HG02759 (cell line): ENCODE results near the gene GPR146.

Experiments used
- ATAC-seq: cut with Tn5 transposase; IDR thresholded peaks from one replicate; pipeline ENCODE4 v1.9.1; 2021; ENCODE audit warnings: mild to moderate bottlenecking, moderate library complexity; ENCODE audit not compliant: unreplicated experiment

Gene GPR146

DNA sequence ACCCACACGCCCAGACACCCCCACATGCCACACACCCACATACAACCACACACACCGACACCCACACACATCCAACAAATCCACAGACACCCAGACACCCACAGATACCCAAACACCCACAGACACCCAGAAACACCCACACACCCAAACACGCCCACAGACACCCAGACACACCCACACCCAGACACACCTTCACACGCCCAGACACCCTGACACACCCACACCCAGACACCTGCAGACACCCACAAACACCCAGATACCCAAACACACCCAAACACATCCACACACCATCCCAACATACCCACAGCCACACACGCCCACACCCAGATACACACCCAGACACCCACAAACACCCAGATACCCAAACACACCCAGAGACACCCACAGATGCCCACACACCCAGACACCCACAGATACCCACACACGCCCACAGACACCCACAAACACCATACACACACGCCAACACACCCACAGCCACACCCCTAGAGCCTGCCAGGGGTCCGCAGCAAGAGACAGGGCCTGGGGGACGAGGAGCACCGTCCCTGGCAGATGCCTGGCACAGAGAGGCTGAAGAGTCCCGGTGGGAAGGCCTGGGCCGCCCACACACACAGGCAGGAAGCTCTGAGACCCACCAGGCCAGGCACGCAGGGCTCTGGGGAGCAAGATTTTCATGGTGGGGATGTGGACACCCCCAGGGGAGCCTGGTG lies 32.9 kb upstream of the GPR146 start:
- ATAC-seq, result no peak

DNA sequence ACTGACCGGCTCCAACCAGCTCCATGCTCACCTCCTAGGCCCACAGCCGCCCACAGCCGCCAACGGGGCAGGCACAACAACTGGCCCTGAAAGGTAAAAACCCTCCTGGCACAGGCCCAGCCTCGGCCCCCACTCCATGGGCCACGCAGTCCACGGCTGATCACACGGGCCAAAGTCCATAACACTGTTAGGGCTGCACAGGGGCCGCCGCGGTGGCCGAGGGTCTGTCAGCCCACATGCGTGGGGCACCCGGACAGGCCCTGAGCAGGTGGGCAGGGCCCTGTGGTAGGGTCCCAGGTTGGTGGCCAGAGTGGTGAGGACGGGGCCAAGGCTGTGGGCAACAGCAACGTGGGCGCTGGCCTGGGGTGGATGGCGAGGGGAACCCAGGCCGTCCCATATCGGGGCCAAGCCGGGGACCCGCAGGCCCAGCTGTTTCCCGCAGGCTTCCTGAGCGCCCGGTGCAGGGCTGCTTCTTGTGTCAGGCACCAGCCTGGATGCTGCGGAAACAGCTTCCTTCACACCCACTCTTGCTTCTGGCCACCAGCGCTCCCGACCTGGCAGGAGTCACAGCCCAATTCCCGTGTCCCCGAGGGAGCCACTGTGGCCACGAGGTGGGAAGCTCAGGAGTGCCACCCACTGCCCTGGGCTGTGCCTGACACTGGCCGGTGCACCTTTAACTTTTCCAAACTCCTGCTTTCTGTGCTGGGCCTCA lies 32.2 kb upstream of the GPR146 start:
- no peak for ATAC-seq

DNA sequence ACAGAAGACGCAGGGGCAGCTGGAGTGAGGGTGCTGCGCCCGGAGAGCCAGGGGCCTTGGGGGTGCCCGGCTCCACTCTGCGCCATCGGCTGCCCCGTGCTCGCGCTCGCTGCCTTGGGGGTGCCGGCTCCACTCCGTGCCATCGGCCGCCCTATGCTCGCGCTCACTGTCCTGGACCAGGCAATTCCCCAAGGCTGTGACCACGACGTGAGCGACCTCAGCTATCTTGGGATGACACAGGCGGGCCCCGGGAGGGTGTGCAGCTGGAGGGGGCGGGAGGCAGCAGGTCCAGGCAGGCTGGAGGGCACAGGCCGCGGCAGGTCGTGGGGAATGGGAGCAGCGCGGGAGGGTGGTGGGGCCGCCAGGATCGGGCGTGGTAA lies 31.6 kb upstream of the GPR146 start:
- ATAC-seq, result no peak

DNA sequence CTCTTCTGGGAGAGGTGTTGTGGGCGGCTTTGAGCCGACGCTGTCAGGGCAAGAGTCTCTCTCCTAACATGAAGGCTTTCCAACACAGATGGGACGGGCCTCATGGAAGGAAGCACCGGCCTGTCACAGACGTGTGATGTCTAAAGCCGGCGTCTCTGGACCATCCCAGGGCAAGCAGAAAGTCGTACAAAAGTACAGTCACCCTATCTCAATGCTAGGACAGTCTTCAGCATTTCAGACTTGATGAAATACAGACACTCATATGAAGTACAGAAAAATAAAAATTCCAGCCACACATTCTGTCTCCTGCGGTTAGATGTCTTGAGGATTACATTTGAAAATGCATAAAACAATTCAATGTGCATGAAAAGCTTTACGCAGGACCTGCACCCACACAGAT lies 30.8 kb upstream of the GPR146 start:
- no peak for ATAC-seq

DNA sequence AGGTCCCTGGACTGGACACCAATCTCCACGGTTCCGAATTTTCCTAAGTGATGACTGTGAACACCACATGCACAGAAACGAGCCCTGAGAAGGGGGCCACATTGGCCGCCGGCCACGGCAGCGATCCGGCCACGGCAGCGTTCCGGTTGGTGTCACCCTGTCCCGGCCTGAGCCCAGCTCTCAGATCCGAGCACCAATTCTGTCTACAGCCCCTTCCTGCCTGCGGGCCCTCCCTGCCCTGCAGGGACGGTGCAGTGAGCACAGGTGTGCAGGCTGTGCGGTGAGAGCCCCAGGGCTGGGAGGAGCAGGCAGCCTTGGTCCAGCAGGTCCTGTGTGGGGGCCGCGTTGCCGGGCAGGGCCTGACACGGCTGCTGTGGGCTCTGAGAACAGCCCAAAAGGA lies 29.7 kb upstream of the GPR146 start:
- ATAC-seq, result no peak

DNA sequence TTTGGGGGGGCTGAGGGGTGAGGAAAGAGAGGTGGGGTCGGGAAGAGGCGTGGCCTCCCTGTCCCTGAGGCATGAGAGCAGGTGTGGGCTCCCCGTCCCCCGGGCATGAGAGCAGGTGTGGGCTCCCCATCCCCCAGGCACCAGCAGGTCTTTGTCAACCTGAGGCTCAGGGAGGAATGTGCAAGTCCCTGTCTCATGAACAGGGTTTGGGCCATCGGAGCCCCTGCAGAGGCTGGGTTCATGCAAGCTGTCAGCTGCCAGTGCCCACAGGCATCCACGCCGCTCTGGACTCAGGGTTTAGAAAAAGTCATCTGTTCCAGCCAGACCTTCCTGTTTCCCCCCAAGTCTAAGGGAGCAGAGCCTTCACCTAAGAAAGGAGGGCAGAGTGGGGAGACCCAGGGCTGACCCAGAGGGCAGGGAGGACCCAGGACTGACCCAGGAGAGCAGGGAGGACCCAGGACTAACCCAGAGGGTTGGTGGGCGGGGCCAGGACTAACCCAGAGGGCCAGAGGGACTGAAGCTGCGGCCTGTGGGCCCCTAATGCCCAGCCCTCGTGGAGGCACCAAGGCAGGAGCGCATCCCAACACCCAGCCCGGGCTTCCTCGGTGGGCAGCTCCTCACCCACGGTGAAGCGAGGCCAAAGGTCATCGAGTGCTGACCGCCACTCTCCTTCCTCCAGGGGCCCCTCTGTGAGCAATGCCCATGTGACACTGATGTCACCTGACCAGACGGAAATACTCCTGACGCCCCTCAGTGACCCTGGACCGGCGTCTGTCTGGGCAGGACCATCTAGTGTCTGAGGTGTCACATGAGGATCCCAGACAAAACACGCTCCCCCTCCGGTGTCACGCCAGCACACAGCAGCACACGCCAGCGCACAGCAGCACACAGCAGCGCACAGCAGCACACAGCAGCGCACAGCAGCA lies 28.9 kb upstream of the GPR146 start:
- no peak for ATAC-seq

DNA sequence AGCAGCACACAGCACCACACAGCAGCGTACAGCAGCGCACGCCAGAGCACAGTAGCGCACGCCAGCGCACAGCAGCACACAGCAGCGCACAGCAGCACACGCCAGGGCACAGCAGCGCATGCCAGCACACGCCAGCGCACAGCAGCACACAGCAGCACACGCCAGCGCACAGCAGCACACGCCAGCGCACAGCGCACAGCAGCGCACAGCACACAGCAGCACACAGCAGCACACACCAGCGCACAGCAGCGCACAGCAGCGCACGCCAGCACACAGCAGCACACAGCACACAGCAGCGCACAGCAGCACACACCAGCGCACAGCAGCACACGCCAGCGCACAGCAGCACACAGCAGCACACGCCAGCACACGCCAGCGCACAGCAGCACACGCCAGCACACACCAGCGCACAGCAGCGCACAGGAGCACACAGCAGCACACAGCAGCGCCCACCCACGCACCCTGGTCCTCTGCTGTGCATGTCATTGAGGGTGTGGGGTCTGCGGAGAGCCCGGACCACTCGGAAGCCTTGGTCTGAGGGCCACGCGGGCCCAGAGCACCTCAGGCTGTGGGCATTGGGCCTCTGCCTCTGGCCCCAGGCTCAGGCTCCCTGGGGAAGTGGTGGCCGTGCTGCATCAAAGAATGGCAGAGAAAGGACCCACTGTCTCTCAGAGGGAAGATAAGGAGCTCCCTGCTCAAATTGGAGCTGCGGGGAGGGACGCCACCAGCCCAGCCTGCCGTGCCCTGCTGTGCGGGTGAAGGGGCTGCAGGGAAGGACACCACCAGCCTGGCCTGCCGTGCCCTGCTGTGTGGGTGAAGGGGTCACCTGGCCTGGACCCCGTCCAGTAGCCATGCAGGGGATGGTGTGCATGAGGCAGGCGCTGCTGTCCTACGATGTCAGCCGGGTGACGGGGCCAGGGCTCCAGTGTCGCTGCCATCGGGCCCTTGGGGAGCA lies 27.5 kb upstream of the GPR146 start:
- ATAC-seq, result no peak

DNA sequence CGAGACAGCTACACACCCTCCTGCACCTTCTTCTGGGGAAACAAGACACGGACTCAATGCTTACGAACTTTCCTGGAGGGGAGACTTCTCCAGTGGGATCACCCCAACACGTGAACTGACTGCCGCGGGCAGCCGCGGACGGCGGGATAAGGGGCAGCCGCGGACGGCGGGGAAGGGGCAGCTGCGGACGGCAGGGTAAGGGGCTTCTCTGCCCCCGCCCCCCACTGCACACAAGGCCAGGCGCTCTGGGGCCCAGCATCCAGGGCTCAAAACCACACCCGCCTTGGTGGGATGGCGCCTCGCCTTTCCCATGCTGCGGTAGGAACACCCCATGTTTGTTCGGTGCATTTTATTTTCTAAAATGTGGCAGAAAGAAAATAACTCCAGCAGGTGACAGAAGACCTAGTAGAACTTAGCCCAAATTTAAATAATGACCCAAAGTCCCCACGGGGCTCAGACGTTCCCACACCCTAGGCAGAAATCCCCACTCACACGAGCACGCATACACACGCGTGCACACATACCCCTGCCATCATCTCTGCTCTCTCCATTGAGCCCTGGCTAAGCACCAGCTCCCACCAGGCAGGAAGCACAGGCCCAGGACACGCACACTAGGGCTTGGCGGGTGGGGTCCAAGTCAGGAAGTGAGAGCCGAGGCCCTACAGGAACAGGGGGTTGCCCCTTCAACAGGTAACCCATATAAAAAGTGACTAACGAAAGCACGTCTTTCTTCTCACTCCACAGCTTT lies 26.6 kb upstream of the GPR146 start:
- no peak for ATAC-seq

DNA sequence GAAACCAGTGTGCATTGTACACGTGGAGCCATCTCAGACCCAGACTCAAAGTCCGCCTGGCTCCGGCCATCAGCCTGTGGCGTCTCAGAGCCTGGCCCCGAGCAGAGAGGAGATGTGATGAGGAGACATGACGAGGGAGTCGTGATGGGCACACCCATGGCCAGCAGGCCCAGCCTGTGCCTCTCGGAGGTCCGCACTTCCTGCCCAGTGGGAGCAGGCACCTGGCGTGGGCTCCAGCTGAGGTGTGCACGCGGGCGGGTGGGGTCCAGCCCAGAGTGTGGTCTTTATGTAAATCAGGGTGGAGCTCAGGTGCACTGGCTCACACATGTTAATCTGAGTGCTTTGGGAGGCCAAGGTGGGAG lies 26.0 kb upstream of the GPR146 start:
- no peak for ATAC-seq

DNA sequence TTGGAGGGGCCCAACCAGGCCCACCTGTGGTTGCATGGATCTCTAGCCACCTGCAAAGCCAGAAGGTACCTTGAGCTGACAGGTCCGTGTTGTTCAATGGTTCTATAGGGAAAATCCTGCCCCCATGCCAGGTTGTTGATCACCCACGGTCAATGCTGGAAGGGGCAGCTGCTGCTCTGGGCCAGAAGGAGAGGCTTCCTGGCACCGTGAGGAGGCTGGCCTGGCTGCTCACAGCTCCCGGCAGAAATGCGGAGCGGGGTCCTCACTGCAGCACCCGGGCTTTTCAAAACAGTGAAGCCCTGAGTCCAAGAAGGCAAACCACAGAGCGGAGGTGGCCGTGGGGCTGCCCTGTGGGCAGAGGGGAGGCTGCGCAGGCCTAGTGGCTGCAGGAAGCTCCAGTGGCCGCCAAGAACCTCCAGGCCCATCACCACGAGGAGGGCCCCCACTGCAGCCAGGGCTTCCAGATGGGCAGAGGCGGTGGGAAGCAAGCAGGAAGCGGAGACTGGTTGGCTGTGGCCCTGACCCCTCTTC lies 25.0 kb upstream of the GPR146 start:
- ATAC-seq, result no peak

DNA sequence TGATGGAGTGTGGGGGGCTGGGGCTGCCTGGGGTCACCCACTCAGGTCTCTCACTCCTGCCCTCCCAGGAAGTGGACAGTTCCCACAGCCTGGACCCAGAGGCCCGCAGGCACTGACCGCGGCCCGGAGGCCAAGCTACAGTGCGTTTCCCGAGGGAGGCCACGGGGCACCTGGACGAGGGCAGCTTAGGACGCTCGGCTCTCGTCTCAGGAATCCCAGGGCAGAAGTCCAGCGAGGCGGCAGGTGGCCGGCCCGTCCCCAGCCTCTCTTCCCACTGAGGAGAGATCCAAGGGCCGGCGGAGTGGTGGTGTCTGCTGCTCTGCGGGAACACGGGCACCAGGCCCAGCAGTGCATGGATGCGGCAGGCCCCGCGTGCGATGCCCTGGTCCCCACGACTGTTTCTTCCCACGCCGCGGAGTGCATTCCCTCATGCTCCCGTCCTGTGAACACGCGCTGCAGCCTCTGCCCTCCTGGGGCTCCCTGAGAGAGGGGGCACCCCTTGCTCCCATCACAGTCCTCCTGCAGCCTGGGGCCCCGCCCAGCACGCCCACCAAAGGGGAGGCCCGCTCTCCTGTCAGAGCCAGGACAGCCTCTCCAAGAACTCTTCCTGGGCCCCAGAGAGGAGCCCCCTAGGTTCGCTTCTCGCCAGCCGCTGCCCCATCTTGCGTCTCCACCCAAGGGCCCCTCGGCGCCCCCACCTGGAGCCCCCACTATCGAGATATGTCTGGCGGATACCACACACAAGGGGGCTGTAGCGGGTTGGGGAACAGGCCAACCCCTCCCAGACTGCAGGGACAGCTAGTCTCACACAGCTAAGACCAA lies 24.3 kb upstream of the GPR146 start:
- no peak for ATAC-seq

DNA sequence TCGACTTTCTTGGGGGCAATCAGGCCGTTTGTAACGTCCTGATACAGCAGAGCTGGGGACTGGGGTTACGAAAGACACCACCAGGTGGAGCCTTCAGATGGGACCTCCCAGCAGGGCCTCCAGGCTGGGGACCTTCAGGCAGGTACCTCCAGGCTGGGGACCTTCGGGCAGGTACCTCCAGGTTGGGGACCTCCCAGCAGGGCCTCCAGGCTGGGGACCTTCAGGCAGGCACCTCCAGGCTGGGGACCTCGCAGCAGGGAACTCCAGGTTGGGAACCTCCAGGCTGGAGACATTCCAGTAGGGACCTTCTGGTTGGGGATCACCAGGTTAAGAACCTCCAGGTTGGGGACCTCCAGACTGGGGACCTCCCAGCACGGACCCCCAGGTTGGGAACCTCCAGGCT lies 23.5 kb upstream of the GPR146 start:
- no peak for ATAC-seq

DNA sequence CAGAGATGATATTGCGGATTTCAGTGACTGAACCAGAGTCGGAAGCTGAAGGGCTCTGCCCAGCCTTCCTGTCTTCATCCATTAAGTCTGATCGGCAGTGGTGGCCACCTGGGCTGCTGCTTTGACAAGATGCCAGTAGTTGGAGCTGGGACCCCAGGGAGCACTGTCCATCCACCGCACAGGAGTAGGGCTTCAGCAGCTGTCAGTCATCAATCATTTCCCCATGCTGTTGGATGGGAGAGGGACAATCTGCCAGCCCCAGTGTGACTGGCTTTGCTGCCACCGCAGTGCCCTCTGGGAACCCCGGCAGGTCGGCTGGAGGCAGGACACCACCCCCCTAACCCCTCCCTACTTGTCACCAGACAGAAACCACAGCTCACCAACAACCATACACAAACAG lies 23.0 kb upstream of the GPR146 start:
- no peak for ATAC-seq

DNA sequence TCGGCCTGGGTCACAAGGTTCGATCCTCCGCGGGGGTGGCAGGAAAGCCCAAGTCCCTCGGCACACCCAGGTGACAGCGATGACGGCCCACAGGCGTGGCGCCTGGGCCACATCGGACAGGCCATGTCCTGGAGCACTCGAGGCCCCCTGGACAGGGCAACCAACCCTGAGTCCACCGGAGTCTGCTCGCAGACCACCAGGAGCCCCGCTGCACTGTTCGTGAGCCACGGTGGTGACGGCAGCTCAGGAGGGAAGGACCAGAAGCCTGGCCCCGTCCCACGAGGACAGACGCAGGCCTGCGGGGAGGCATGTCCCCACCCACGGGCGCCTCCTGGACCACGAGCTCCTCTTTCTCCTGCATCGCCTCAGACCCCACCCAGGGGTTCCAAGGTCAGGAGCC lies 22.4 kb upstream of the GPR146 start:
- ATAC-seq, result no peak

DNA sequence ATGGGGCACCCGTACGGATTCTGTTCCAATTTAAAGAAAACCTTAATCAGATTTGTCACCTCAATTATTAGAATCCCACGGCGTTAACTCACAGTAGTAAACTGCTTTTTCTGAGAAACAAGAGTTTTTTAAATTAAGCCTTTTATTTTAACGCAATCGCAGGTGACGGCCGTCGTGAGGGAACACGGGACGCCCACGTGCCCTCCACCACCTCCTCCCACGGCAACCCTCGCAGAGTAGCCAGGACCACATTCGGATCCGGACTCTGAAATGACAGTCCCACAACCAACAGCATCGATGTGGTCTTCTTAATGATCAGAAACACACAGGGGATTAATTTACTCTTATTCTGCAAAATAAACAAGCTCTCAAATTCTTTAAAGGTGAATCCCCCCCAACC lies 22.0 kb upstream of the GPR146 start:
- no peak for ATAC-seq

DNA sequence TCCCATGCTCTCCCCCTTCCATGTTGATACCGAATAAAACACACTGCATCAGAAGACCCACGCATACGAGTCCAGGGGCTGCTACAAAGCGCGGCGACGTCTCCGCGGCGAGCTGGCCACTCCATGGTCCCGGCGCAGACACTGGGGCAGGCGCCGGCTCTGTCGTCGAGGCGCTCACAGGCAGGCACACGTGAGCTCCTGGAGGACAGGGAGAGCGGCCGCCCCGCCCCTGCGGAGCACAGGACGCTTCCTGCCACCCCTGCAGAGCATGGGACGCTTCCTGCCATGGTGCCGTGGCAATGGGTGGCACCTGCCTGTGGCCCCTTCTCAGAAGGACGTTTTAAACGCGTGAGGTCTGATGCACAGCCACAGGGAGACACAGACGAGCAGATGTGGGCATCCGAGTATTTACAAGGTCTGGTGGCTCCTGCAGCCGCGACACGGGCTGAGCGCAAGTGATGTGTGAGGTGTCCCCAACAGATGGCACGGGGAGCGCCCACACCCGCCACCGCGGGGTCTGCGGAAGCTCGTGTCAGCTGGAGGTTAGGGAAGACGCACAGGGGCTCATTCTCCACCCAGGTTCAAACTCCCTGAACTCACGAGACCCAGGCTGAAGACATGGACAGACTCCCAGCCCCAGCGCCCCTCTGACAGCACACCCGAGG lies 21.4 kb upstream of the GPR146 start:
- ATAC-seq, result no peak

DNA sequence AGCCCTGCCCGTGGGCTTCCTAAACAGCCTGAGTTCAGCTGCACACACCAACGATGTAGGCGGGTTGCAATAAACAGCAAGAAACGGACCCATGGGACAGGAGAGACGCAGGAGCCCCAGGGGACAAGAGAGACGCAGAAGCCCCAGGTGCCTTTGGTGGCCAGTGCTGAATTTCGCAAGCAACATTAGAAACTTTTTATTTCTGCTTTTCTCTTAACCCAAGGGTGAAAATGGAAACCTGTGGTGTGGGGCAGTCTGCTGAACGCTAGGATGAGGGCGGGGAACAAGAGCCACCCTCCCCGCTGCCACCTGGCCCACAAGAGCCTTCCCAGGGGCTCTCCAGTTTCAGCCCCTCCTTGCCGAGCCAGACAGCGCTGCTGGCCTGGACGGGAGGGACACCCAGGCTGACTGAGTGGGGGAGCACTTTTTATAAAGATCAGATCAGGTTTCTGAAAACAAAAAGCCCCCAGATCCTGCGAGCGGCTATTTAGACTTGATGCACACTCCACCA lies 20.0 kb upstream of the GPR146 start:
- peak; percentile 55 for ATAC-seq
